Stimulated activated CD8-positive, alpha-beta memory T cell treated with anti-CD3 and anti-CD28 coated beads, Interleukin-15, amount 100 ng/mL, for 24 hours (primary cell): ENCODE data around the gene H6PD.

ENCODE experiments used
- DNase-seq: peaks from one replicate; pipeline ENCODE4 v3.0.0-alpha.2; 2020; ENCODE audit warnings: low read depth

H6PD gene

GRCh38 chr1:9278585-9279153 lies 44.1 kb downstream of the H6PD start:
- DNase-seq, result no peak

GRCh38 chr1:9279172-9279840 lies 44.7 kb downstream of the H6PD start:
- DNase-seq, result no peak

GRCh38 chr1:9280015-9280860 lies 45.7 kb downstream of the H6PD start:
- peak; percentile 33 for DNase-seq

GRCh38 chr1:9281071-9281827 lies 46.7 kb downstream of the H6PD start:
- DNase-seq, result no peak

GRCh38 chr1:9281908-9282695 lies 47.5 kb downstream of the H6PD start:
- DNase-seq, result no peak

- no peak for DNase-seq
Measured at GRCh38 chr1:9282696-9282955, 48.1 kb downstream of the H6PD start.

- no peak for DNase-seq
Measured at GRCh38 chr1:9284061-9284460, 49.5 kb downstream of the H6PD start.

GRCh38 chr1:9286556-9286955 lies 52.0 kb downstream of the H6PD start:
- no peak for DNase-seq

- peak; percentile 91 for DNase-seq
Measured at GRCh38 chr1:9289090-9289534, 54.5 kb downstream of the H6PD start.

GRCh38 chr1:9289711-9290485 lies 55.3 kb downstream of the H6PD start:
- no peak for DNase-seq

- DNase-seq, result no peak
Measured at GRCh38 chr1:9291914-9292360, 57.4 kb downstream of the H6PD start.

GRCh38 chr1:9292361-9293240 lies 58.0 kb downstream of the H6PD start, which contains the start of gene SPSB1:
Gene SPSB1 (plus strand): TSS chr1:9292894. CDS start chr1:9355892, 62,998 bp downstream.
- no peak for DNase-seq

- DNase-seq, result no peak
Measured at GRCh38 chr1:9293241-9293532, 58.6 kb downstream of the H6PD start.

GRCh38 chr1:9293533-9294404 lies 59.2 kb downstream of the H6PD start:
- no peak for DNase-seq

- no peak for DNase-seq
Measured at GRCh38 chr1:9294405-9294773, 59.8 kb downstream of the H6PD start.

GRCh38 chr1:9294910-9295636 lies 60.5 kb downstream of the H6PD start:
- DNase-seq, result no peak

- no peak for DNase-seq
Measured at GRCh38 chr1:9295884-9296283, 61.3 kb downstream of the H6PD start.

GRCh38 chr1:9296850-9297249 lies 62.3 kb downstream of the H6PD start:
- no peak for DNase-seq
